ENCODE data around the gene TSPAN31. TPM values are rescaled to one million over a fixed set of nuclear protein-coding genes. Genes with fewer than 3 reads are reported as not detected.

The TSPAN31 gene
- total and polyA plus RNA-seq, 2 experiments from 2014 or later, result 15.5 to 15.6 TPM

DNA sequence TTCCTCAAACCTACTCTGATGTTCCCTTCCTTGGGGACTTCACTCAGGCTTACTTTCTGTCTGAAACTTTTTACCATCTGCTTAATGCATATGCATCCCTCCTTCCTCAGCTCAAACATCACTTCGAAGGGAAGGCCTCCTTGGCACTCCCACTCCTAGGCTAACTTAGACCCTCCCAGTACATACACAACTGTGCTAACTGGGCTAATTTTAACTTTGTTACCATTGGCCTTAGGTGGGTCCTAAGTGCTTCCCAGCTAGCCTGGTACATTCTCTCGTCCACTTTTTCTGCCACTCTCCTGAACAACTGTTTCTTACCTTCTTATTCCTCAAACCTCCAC is 31.4 kb downstream of the TSPAN31 start:
- no peaks in the 10 kb centered on the region; the same call in 2 of the 3 replicates for H3K9me3 Mint-ChIP-seq
- Histone ChIP-seq H3K27ac (ENCODE audit: low read depth) (no peak overlapping the region), H3K36me3 (ENCODE audit: insufficient read depth) (no peaks in the 10 kb centered on the region), H3K4me3 (no peak overlapping the region), H3F3A (replicated peaks; ENCODE audit: low read depth) (no peaks in the 10 kb centered on the region), H3K4me2 (no peak overlapping the region), H2AFZ (no peak overlapping the region), H3K4me1 (ENCODE audit: insufficient read depth) (no peaks in the 10 kb centered on the region), H3K9me2 (ENCODE audit: insufficient read depth) (no peaks in the 10 kb centered on the region), H3K27me3 (ENCODE audit: insufficient read depth) (peaks cover 19% of the 10 kb centered on the region), H3K79me2 (replicated peaks; ENCODE audit: insufficient read depth) (no peaks in the 10 kb centered on the region), H4K20me1 (replicated peaks; ENCODE audit: insufficient read depth) (no peaks in the 10 kb centered on the region; the same call in 1 of the 2 replicates)
- peaks cover 12% of the 10 kb centered on the region for H3K27me3 Mint-ChIP-seq (ENCODE audit: insufficient read depth, low read depth, poor library complexity)
- no peak for TF ChIP-seq CREB1 (CRISPR knock-in tag; IDR thresholded peaks at IDR 0.05; ENCODE audit: low read depth)
- TF ChIP-seq, protein P1, sequence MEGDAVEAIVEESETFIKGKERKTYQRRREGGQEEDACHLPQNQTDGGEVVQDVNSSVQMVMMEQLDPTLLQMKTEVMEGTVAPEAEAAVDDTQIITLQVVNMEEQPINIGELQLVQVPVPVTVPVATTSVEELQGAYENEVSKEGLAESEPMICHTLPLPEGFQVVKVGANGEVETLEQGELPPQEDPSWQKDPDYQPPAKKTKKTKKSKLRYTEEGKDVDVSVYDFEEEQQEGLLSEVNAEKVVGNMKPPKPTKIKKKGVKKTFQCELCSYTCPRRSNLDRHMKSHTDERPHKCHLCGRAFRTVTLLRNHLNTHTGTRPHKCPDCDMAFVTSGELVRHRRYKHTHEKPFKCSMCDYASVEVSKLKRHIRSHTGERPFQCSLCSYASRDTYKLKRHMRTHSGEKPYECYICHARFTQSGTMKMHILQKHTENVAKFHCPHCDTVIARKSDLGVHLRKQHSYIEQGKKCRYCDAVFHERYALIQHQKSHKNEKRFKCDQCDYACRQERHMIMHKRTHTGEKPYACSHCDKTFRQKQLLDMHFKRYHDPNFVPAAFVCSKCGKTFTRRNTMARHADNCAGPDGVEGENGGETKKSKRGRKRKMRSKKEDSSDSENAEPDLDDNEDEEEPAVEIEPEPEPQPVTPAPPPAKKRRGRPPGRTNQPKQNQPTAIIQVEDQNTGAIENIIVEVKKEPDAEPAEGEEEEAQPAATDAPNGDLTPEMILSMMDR (conservative IDR thresholded peaks at IDR 0.05; ENCODE audit: low read depth in 2 of 2), result 0 out of 4 replicates have a peak, but pooled peaks of 1 of the 2 experiments have one; percentile 12
- peaks cover 3% of the 10 kb centered on the region; the same call in 2 of the 3 replicates for H3K36me3 Mint-ChIP-seq (ENCODE audit: low read depth)
- no peak overlapping the region; the same call in 2 of the 3 replicates for H3K4me3 Mint-ChIP-seq
- H3K27ac Mint-ChIP-seq, result no peak overlapping the region
- DNase-seq (ENCODE audit: low spot score) (no peak), ATAC-seq (no peak)
- H3K4me1 Mint-ChIP-seq, result peaks cover 6% of the 10 kb centered on the region

DNA sequence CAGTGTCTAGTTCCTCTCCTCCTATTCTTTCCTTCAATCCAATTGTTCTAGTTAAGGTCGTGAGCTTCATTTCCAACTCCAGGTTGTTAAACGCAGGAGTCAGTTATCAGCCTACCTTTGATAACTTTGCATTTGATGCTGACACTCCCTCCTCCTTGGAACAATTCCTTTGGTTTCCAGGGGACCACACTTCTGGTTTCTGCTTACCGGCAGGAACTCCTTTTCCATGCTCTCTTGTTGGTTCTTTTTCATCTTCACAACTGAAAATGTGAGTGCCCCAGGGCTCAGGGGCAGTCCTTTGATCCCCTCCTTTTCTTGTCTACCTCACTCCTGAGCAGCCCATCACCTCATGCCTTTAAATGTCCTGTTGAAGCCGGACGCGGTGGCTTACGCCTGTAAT is 32.5 kb downstream of the TSPAN31 start:
- Histone ChIP-seq H3K36me3 (ENCODE audit: insufficient read depth) (no peaks in the 10 kb centered on the region), H3K4me1 (ENCODE audit: insufficient read depth) (no peaks in the 10 kb centered on the region), H3K9me2 (ENCODE audit: insufficient read depth) (no peaks in the 10 kb centered on the region), H4K20me1 (replicated peaks; ENCODE audit: insufficient read depth) (no peaks in the 10 kb centered on the region; the same call in 1 of the 2 replicates), H3K4me3 (no peak overlapping the region), H3K27me3 (ENCODE audit: insufficient read depth) (peaks cover 19% of the 10 kb centered on the region), H3K79me2 (replicated peaks; ENCODE audit: insufficient read depth) (no peaks in the 10 kb centered on the region), H3K4me2 (no peak overlapping the region), H3K27ac (ENCODE audit: low read depth) (no peak overlapping the region), H3F3A (replicated peaks; ENCODE audit: low read depth) (no peaks in the 10 kb centered on the region), H2AFZ (no peak overlapping the region)
- DNase-seq (ENCODE audit: low spot score) (no peak), ATAC-seq (no peak)
- Mint-ChIP-seq H3K27me3 (ENCODE audit: insufficient read depth, low read depth, poor library complexity) (peaks cover 7% of the 10 kb centered on the region), H3K4me3 (no peak overlapping the region), H3K36me3 (ENCODE audit: low read depth) (no peaks in the 10 kb centered on the region), H3K27ac (0 out of 2 replicates have a peak overlapping the region, but pooled peaks have one; percentile 57), H3K9me3 (no peaks in the 10 kb centered on the region; the same call in 2 of the 3 replicates), H3K4me1 (peaks cover 2% of the 10 kb centered on the region; the same call in 2 of the 3 replicates)
- TF ChIP-seq, protein P2, sequence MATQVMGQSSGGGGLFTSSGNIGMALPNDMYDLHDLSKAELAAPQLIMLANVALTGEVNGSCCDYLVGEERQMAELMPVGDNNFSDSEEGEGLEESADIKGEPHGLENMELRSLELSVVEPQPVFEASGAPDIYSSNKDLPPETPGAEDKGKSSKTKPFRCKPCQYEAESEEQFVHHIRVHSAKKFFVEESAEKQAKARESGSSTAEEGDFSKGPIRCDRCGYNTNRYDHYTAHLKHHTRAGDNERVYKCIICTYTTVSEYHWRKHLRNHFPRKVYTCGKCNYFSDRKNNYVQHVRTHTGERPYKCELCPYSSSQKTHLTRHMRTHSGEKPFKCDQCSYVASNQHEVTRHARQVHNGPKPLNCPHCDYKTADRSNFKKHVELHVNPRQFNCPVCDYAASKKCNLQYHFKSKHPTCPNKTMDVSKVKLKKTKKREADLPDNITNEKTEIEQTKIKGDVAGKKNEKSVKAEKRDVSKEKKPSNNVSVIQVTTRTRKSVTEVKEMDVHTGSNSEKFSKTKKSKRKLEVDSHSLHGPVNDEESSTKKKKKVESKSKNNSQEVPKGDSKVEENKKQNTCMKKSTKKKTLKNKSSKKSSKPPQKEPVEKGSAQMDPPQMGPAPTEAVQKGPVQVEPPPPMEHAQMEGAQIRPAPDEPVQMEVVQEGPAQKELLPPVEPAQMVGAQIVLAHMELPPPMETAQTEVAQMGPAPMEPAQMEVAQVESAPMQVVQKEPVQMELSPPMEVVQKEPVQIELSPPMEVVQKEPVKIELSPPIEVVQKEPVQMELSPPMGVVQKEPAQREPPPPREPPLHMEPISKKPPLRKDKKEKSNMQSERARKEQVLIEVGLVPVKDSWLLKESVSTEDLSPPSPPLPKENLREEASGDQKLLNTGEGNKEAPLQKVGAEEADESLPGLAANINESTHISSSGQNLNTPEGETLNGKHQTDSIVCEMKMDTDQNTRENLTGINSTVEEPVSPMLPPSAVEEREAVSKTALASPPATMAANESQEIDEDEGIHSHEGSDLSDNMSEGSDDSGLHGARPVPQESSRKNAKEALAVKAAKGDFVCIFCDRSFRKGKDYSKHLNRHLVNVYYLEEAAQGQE (IDR thresholded peaks at IDR 0.05; ENCODE audit: unreplicated experiment), result no peak
- TF ChIP-seq EZH2phosphoT487 (IDR thresholded peaks at IDR 0.05; ENCODE audit: unreplicated experiment) (no peak), EZH2 (IDR thresholded peaks at IDR 0.05; ENCODE audit: low read depth, unreplicated experiment) (no peak), CREB1 (CRISPR knock-in tag; IDR thresholded peaks at IDR 0.05; ENCODE audit: low read depth) (no peak), ZNF114 (CRISPR knock-in tag; IDR thresholded peaks at IDR 0.05) (no peak), ZNF331 (CRISPR knock-in tag; IDR thresholded peaks at IDR 0.05; ENCODE audit: low read depth) (no peak), JUNB (IDR thresholded peaks at IDR 0.05; ENCODE audit: unreplicated experiment) (no peak)

Data from GM23338 (cell line).